BLaER1 (cell line): ENCODE measurements around the gene IARS1.

Experiments
- H3K27ac ChIP-seq: shearing (Covaris generic); formaldehyde crosslinking; 2 replicates; pipeline ENCODE4 v1.8.1; 2022
- H3K27me3 ChIP-seq: shearing (Covaris generic); formaldehyde crosslinking; 2 replicates; pipeline ENCODE4 v1.8.1; 2022
- H3K36me3 ChIP-seq: shearing (Covaris generic); formaldehyde crosslinking; 2 replicates; pipeline ENCODE4 v1.8.1; 2022
- H3K4me1 ChIP-seq: shearing (Covaris generic); formaldehyde crosslinking; 2 replicates; pipeline ENCODE4 v1.8.1; 2022
- H3K4me2 ChIP-seq: shearing (Covaris generic); formaldehyde crosslinking; 2 replicates; pipeline ENCODE4 v1.8.1; 2022
- H3K4me3 ChIP-seq: shearing (Covaris generic); formaldehyde crosslinking; 2 replicates; pipeline ENCODE4 v1.8.1; 2022
- H3K9ac ChIP-seq: shearing (Covaris generic); formaldehyde crosslinking; 2 replicates; pipeline ENCODE4 v1.8.1; 2022
- H3K9me3 ChIP-seq: shearing (Covaris generic); formaldehyde crosslinking; 2 replicates; pipeline ENCODE4 v1.8.1; 2022
- H4K20me1 ChIP-seq: shearing (Covaris generic); formaldehyde crosslinking; 2 replicates; pipeline ENCODE4 v1.8.1; 2022
- Cebpa-rat ChIP-seq: shearing (Covaris generic); IDR thresholded peaks from 2 replicates; pipeline ENCODE4 v1.8.1; 2022

Gene IARS1

GRCh38 chr9:92293452-92294296, at the start of gene IARS1:
Gene IARS1 (minus strand): TSS chr9:92293697. CDS start chr9:92289419, 4,278 bp downstream.
- Histone ChIP-seq H3K4me3 (peak within 1 kb of the TSS; percentile 80), H4K20me1 (peaks cover 38% of the 10 kb centered on the region), H3K4me1 (peaks cover 66% of the 10 kb centered on the region), H3K27me3 (no peaks in the 10 kb centered on the region), H3K9me3 (no peaks in the 10 kb centered on the region), H3K4me2 (peak within 1 kb of the TSS; percentile 96), H3K9ac (peak within 1 kb of the TSS; percentile 94), H3K27ac (peak within 1 kb of the TSS; percentile 96), H3K36me3 (peaks cover 44% of the 10 kb centered on the region)
- TF ChIP-seq Cebpa-rat = peak; percentile 98

- TF ChIP-seq Cebpa-rat = no peak
- Histone ChIP-seq H3K4me1 (no peaks in the 10 kb centered on the region), H3K9me3 (peaks cover 30% of the 10 kb centered on the region), H3K4me3 (no peak overlapping the region), H3K27me3 (no peaks in the 10 kb centered on the region), H3K27ac (no peak overlapping the region), H3K4me2 (no peak overlapping the region), H4K20me1 (no peaks in the 10 kb centered on the region), H3K36me3 (peaks cover 61% of the 10 kb centered on the region), H3K9ac (no peak overlapping the region)
Observed at GRCh38 chr9:92342825-92343488, 49.5 kb upstream of the IARS1 start.

GRCh38 chr9:92341578-92341977, 48.1 kb upstream of the IARS1 start:
- H3K36me3 ChIP-seq = peaks cover 63% of the 10 kb centered on the region
- H3K4me3 ChIP-seq = no peak overlapping the region
- H3K27ac ChIP-seq = no peak overlapping the region
- H3K9me3 ChIP-seq = peaks cover 30% of the 10 kb centered on the region
- H3K4me1 ChIP-seq = no peaks in the 10 kb centered on the region
- no peaks in the 10 kb centered on the region for H3K27me3 ChIP-seq
- no peaks in the 10 kb centered on the region for H4K20me1 ChIP-seq
- H3K4me2 ChIP-seq = no peak overlapping the region
- no peak for TF ChIP-seq Cebpa-rat
- H3K9ac ChIP-seq = no peak overlapping the region

- no peak overlapping the region for H3K27ac ChIP-seq
- no peaks in the 10 kb centered on the region for H3K9me3 ChIP-seq
- no peaks in the 10 kb centered on the region for H3K27me3 ChIP-seq
- H3K4me1 ChIP-seq = peaks cover 2% of the 10 kb centered on the region
- H3K4me3 ChIP-seq = no peak overlapping the region
- no peak overlapping the region for H3K4me2 ChIP-seq
- TF ChIP-seq Cebpa-rat = no peak
- no peak overlapping the region for H3K9ac ChIP-seq
- H4K20me1 ChIP-seq = no peaks in the 10 kb centered on the region
- peaks cover 56% of the 10 kb centered on the region for H3K36me3 ChIP-seq
Observed at GRCh38 chr9:92333282-92333634, 39.8 kb upstream of the IARS1 start.

- H3K36me3 ChIP-seq = peaks cover 51% of the 10 kb centered on the region
- no peak for TF ChIP-seq Cebpa-rat
- no peaks in the 10 kb centered on the region for H4K20me1 ChIP-seq
- peaks cover 7% of the 10 kb centered on the region for H3K4me1 ChIP-seq
- no peaks in the 10 kb centered on the region for H3K27me3 ChIP-seq
- H3K27ac ChIP-seq = no peak overlapping the region
- H3K9me3 ChIP-seq = no peaks in the 10 kb centered on the region
- no peak overlapping the region for H3K4me3 ChIP-seq
- no peak overlapping the region for H3K9ac ChIP-seq
- no peak overlapping the region for H3K4me2 ChIP-seq
Observed at GRCh38 chr9:92332577-92333281, 39.2 kb upstream of the IARS1 start.

GRCh38 chr9:92328225-92328624, 34.7 kb upstream of the IARS1 start:
- no peak for TF ChIP-seq Cebpa-rat
- Histone ChIP-seq H3K27me3 (no peaks in the 10 kb centered on the region), H3K4me1 (peaks cover 34% of the 10 kb centered on the region), H4K20me1 (no peaks in the 10 kb centered on the region), H3K9me3 (no peaks in the 10 kb centered on the region), H3K4me3 (no peak overlapping the region), H3K36me3 (peaks cover 13% of the 10 kb centered on the region), H3K27ac (no peak overlapping the region), H3K4me2 (peak overlapping the region; percentile 87; the same call in 1 of the 2 replicates), H3K9ac (peak overlapping the region; percentile 9; the same call in 1 of the 2 replicates)

- H3K4me3 ChIP-seq = peak overlapping the region; percentile 88; the same call in 1 of the 2 replicates
- H3K4me2 ChIP-seq = peak overlapping the region; percentile 87
- H3K27ac ChIP-seq = no peak overlapping the region
- no peaks in the 10 kb centered on the region for H4K20me1 ChIP-seq
- H3K27me3 ChIP-seq = no peaks in the 10 kb centered on the region
- peak overlapping the region; percentile 99; the same call in 1 of the 2 replicates for H3K9ac ChIP-seq
- TF ChIP-seq Cebpa-rat = no peak
- H3K4me1 ChIP-seq = peaks cover 34% of the 10 kb centered on the region
- H3K36me3 ChIP-seq = peaks cover 13% of the 10 kb centered on the region
- no peaks in the 10 kb centered on the region for H3K9me3 ChIP-seq
Observed at GRCh38 chr9:92327283-92327850, 33.9 kb upstream of the IARS1 start.

GRCh38 chr9:92325991-92326500, 32.5 kb upstream of the IARS1 start:
- Histone ChIP-seq H4K20me1 (no peaks in the 10 kb centered on the region), H3K4me2 (peak overlapping the region; percentile 87), H3K27ac (peak overlapping the region; percentile 100), H3K4me1 (peaks cover 34% of the 10 kb centered on the region), H3K27me3 (no peaks in the 10 kb centered on the region), H3K4me3 (peak overlapping the region; percentile 88), H3K9me3 (no peaks in the 10 kb centered on the region), H3K36me3 (peaks cover 21% of the 10 kb centered on the region), H3K9ac (peak overlapping the region; percentile 99)
- TF ChIP-seq Cebpa-rat = no peak

GRCh38 chr9:92325269-92325990, 31.9 kb upstream of the IARS1 start, which contains the start of the genes CENPP and NOL8:
Gene CENPP (plus strand): TSS chr9:92325953.
Gene NOL8 (minus strand): TSS chr9:92325350. CDS start chr9:92324161, 1,189 bp downstream.
- Histone ChIP-seq H4K20me1 (no peaks in the 10 kb centered on the region), H3K9ac (peak within 1 kb of the TSS; percentile 99), H3K4me1 (peaks cover 34% of the 10 kb centered on the region), H3K4me3 (peak within 1 kb of the TSS; percentile 88), H3K9me3 (no peaks in the 10 kb centered on the region), H3K4me2 (peak within 1 kb of the TSS; percentile 87), H3K27me3 (no peaks in the 10 kb centered on the region), H3K27ac (peak within 1 kb of the TSS; percentile 100), H3K36me3 (peaks cover 27% of the 10 kb centered on the region)
- TF ChIP-seq Cebpa-rat = no peak
